Fibroblast of skin of abdomen (primary cell): ENCODE measurements around the gene DACH1.
A peak's percentile ranks its signal among the peaks of the same experiment; 100 is the strongest.

Experiments
- DNase-seq: peaks from one replicate; pipeline ENCODE4 v3.0.0-alpha.2; 2013

The DACH1 gene

GRCh38 chr13:71621174-71622124 lies 245.6 kb downstream of the DACH1 start:
- DNase-seq: no peak

DNA sequence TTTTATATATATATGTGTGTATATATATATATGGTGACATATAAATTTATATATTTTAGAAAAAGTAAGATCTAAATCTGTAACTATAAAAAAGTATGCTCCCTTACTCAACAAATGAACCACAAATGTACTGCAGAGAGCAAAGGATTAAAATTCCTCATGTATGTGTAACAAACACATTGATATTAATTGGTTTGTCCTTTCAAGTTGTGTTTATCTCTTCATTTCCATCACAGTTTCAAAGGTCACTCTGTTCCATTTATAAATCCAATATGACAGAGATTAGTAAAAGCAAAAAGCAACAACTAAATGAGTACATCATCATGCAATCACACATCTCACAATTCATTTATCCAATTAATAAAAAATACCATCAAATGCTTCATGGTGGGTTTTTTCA lies 247.9 kb downstream of the DACH1 start:
- peak; percentile 3 for DNase-seq

DNA sequence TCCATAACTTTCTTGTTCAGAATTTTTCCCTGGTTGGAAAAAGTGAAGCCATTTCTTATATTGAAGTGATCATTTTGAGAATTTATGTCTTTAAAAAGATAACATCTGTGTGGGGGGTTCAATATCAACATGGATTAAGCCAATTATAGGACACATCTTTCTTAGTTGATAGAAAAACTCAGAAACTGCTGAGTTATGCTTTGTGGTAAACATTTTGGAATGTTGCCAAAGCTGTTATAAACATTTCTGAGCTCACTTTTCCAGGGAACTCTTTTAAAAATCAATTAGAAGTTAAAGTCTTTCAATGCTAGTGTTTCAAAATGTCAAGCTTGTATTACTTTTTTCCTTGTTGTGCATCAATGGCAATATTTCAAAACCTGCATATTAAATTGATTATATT lies 248.8 kb downstream of the DACH1 start:
- peak; percentile 25 for DNase-seq

DNA sequence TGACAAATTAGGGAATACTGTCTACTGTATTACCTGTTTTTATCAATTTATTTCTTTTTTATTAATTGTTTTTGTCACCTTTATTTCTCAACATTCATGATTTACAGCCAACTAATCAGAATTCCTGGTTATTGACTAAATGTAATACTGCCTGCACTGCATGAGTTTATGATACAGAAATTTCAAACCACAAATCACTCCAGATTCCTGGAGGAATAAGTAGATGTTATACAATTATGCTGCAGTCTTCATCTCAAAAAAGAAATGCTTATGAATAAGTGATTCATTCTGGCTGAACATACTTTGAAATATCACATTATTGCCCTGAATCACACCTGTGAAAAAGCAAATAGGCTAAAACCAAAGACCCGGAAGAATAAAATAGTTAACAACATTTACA lies 249.7 kb downstream of the DACH1 start:
- peak; percentile 3 for DNase-seq

DNA sequence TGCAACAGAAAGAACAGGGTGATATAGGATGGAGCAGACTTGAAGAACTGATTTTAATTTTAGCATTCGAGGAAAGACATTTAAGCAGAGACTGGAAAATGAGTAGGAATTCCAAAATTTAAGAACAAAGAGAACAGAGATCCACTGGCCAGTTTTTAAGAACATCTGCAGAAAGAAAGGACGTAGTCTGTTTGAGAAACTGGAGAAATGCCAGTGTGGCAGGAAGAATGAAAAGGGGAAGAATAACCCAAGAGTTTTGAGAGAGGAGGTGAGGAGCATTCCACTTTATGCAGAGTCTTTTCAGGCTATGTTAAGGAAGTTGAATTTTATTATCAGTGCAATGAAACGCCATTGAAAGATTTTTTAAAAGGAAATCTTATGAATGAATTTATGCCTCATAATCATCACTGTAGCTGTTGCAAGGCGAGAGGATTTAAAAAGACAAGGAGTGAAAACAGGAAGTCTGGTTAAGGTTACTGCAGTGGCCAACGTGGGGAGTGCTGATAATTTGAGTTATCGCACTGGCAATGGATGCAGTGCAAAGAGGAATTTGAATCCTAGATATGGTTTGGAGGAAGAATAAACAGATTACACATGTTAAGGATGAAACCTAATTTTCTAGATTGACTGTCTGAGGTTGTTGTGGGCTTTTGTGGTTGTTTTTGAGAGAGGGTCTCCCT lies 253.8 kb downstream of the DACH1 start:
- no peak for DNase-seq

GRCh38 chr13:71611292-71611691 lies 255.7 kb downstream of the DACH1 start:
- no peak for DNase-seq

- DNase-seq: no peak
Observed at GRCh38 chr13:71610876-71611275, 256.1 kb downstream of the DACH1 start.

GRCh38 chr13:71609271-71609670 lies 257.7 kb downstream of the DACH1 start:
- no peak for DNase-seq

- no peak for DNase-seq
Observed at GRCh38 chr13:71607575-71607974, 259.4 kb downstream of the DACH1 start.

GRCh38 chr13:71606818-71607217 lies 260.2 kb downstream of the DACH1 start:
- DNase-seq: no peak

GRCh38 chr13:71605744-71606143 lies 261.3 kb downstream of the DACH1 start:
- no peak for DNase-seq

GRCh38 chr13:71603255-71603654 lies 263.7 kb downstream of the DACH1 start:
- no peak for DNase-seq

DNA sequence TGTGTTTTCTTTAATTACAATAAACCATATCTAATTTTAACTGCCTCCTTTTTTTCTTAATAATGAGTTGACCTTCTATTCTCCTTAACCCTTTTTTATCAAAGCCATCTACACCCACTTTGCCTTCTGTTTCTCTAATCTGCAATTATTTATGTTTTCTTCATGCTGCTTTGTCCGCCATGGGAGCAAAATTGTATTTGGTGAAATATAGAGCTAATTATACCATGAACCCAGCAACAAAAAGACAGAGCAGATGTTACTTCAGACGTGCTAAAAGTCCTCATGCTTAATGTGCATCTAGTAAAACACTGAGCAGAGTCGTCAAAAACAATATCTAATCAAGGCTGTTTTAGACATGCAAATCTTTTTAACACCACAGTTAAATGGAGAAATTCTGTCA lies 264.7 kb downstream of the DACH1 start:
- DNase-seq: no peak

DNA sequence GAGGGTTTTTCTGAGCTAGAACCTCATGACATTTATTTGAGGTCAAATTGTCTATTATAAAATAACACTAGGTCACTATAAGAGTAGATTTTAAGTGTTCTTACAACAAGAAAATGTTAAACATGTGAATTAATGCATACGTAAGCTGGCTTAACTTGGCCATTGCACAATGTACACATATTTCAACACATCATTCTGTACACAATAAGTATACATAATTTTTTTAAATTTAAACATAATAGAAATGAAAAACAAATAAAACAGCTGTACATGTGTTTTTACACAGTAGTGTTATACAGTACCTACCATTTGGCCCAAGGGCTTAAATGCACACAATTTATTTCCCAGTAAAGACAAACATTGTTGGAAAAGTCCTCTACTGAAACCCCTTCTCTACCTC lies 269.9 kb downstream of the DACH1 start:
- no peak for DNase-seq

- DNase-seq: no peak
Observed at GRCh38 chr13:71596116-71596515, 270.9 kb downstream of the DACH1 start.

- DNase-seq: no peak
Observed at GRCh38 chr13:71593566-71593965, 273.4 kb downstream of the DACH1 start.

DNA sequence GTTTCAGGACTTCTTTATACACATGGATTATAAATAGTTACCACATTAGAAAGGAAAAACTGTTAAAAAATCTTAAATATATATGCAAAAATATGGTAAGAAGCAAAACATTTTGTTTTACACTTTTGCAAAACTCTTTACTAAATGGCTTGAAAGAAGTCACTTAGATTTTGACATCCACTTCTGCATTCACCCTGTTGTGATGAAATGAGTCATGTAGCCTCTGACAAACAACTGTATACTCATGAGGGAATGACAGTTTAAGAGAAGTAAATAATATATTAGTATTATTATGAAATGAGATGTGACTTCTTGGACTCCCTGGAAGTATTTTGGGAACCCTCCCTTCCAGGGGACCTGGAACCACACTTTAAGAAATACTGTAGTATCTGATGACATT lies 275.6 kb downstream of the DACH1 start:
- no peak for DNase-seq

DNA sequence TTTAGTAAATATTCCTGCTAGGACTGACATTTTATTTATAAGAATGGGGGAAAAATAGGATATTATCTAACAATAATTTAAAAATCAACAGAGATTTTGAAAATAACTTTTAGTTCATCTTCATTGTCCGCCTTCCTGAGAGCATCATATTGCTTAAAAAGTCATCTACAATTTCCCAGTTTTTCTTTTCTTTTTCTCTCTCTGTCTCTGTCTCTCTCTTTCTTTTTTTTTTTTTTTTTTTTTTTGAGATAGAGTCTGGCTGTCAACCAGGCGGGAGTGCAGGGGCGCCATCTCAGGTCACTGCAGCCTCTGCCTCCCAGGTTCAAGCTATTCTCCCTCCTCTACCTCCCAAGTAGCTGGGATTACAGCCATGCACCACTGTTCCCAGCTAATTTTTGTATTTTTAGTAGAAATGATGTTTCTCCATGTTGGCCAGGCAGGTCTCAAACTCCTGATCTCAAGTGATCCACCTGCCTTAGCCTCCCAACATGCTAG lies 276.3 kb downstream of the DACH1 start:
- DNase-seq: no peak

GRCh38 chr13:71589032-71589431 lies 278.0 kb downstream of the DACH1 start:
- DNase-seq: no peak

DNA sequence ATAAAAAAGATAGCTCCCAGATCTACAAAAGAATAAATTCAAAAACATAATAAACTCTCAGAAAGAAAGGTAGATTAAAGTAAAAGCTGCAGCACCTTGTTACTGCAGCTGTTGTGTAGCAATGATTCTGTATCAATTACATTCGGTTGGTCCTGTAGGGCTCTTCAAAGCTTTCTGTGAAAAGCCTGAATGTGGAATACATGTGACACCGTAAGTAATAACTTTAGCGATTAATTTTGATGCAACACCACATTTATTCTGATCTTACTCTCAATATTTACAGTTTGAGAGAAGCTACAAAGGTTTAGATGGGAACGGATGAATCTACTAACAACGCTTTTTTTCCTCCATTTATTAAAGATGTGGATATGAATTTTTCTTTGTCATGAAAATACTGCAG lies 279.2 kb downstream of the DACH1 start:
- DNase-seq: no peak

DNA sequence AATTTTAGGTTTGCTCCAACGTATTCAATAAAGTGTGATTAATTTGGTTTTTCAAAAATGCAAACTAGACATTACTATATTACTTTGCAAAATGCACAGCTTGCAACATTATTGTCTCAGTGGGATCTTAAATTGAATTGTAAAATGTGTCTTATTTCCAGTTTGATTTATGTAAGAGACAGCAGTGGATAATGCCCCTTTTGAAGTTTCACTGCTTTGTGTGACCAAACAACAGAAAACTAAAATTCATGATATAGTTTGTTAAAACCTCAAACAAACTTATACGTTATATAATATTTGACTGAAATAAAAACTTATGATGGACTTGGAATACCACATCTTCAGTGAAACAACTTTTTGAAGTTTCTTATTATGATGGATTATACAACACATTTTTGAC lies 279.8 kb downstream of the DACH1 start:
- DNase-seq: no peak

- DNase-seq: no peak
Observed at GRCh38 chr13:71583581-71583980, 283.4 kb downstream of the DACH1 start.

DNA sequence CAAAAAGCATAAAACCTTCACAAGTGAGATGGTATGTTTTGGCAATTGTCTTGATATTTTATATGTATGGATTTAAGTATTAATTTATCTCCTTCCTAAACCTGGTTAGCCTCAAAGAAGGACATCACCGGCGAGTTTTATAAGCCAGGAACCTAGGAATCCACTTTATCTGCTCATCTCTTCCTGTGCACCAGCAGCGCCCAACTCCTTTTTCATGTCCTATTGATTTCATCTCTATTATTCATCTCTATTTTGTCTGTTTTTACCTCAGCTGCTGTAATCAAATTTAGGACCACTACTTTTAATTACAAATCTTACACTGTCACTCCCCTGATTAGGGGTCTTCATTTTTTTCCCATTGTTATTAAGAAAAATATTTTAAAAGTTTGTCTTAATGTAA lies 286.4 kb downstream of the DACH1 start:
- DNase-seq: no peak

DNA sequence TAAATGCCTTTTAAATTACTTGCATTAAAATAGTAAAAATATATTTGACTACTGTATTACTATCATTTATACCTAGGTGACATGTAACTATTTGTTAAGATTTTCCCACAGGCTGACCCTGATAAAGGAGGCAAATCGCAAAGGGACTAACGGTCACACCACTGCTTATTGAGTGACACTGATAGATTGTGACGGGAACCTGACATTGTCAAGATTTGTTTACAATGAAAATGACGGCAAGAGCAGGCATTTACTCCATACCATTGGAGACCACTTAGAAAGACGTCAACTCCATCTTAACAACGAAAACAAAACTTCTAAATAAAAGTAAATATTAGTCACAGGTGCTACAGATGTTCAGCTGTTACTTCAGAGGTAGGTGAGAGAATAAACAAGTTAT lies 289.0 kb downstream of the DACH1 start:
- DNase-seq: no peak
